CD8-positive, alpha-beta memory T cell (primary cell): ENCODE results near the gene CTDNEP1. TPM values are rescaled to one million over a fixed set of nuclear protein-coding genes. Genes with fewer than 3 reads are reported as not detected.
A peak's percentile ranks its signal among the peaks of the same experiment; 100 is the strongest.

Experiments
- CTCF ChIA-PET: fragments of 350-600 bp; sonication (Branson Sonifier 250); formaldehyde crosslinking; loops from one replicate; lab custom pipeline; 2021; ENCODE audit warnings: antibody characterized with exemption; lab: Charles Lee
- POLR2A ChIA-PET: fragments of 350-600 bp; sonication (Branson Sonifier 250); formaldehyde crosslinking; loops from one replicate; lab custom pipeline; 2021; ENCODE audit warnings: antibody characterized with exemption; lab: Charles Lee
- DNase-seq, 5 donors: peaks; one replicate each; pipeline versions ENCODE4 v3.0.0 to v3.0.0-alpha.2; 2020 to 2022; ENCODE audit warnings: mixed read lengths in 1 of 5
- H3K27ac ChIP-seq: one replicate; pipeline ENCODE4 v1.7.0; 2013; ENCODE audit warnings: low read depth, mild to moderate bottlenecking, low read length, moderate library complexity
- H3K27me3 ChIP-seq: 2 replicates; pipeline ENCODE4 v1.7.0; 2013; ENCODE audit warnings: low read length, mild to moderate bottlenecking; ENCODE audit not compliant: insufficient read depth, poor library complexity, severe bottlenecking
- H3K36me3 ChIP-seq: 2 replicates; pipeline ENCODE4 v1.7.0; 2013; ENCODE audit warnings: mild to moderate bottlenecking, low read length, moderate library complexity; ENCODE audit not compliant: insufficient read depth
- H3K4me1 ChIP-seq: 2 replicates; pipeline ENCODE4 v1.7.0; 2013; ENCODE audit warnings: mild to moderate bottlenecking, low read length, moderate library complexity; ENCODE audit not compliant: insufficient read depth
- H3K4me3 ChIP-seq: 2 replicates; pipeline ENCODE4 v1.7.0; 2013; ENCODE audit warnings: mild to moderate bottlenecking, low read length
- H3K9me3 ChIP-seq: 2 replicates; pipeline ENCODE4 v1.7.0; 2013; ENCODE audit warnings: mild to moderate bottlenecking, low read length
- H3K27ac Mint-ChIP-seq, 8 donors: one replicate each; pipeline ENCODE4 v1.8.0; 2020 to 2021; ENCODE audit warnings: mixed read lengths in 8 of 8, mild to moderate bottlenecking in 6 of 8, inconsistent platforms in 3 of 8, moderate library complexity in 3 of 8
- H3K27me3 Mint-ChIP-seq, 2 donors: one replicate each; pipeline ENCODE4 v1.8.0; 2020 to 2021; ENCODE audit warnings: mixed read lengths in 2 of 2, mild to moderate bottlenecking in 1 of 2, moderate library complexity in 1 of 2
- H3K36me3 Mint-ChIP-seq, 3 donors: one replicate each; pipeline ENCODE4 v1.8.0; 2020 to 2021; ENCODE audit warnings: mixed read lengths in 3 of 3, inconsistent platforms in 1 of 3, mild to moderate bottlenecking in 1 of 3
- H3K4me1 Mint-ChIP-seq, 3 donors: one replicate each; pipeline ENCODE4 v1.8.0; 2020 to 2021; ENCODE audit warnings: mixed read lengths in 3 of 3, inconsistent platforms in 1 of 3, mild to moderate bottlenecking in 1 of 3
- H3K4me3 Mint-ChIP-seq, 7 donors: one replicate each; pipeline ENCODE4 v1.8.0; 2020 to 2021; ENCODE audit warnings: mixed read lengths in 7 of 7, mild to moderate bottlenecking in 6 of 7, moderate library complexity in 4 of 7, inconsistent platforms in 2 of 7
- H3K9me3 Mint-ChIP-seq, 5 donors: one replicate each; pipeline ENCODE4 v1.8.0; 2020 to 2022; ENCODE audit warnings: mixed read lengths in 5 of 5, mild to moderate bottlenecking in 3 of 5, moderate library complexity in 2 of 5, inconsistent platforms in 1 of 5
- polyA plus RNA-seq: library from polyadenylated mRNA; unstranded; fragments of 300-500 nt; fragmentation: Illumina TruSeq; gene quantifications from one replicate; pipeline ENCODE4 v1.2.3, GENCODE V29; 2021
- total RNA-seq, 2 experiments: library from RNA; stranded (reverse); gene quantifications; one replicate each; pipeline ENCODE4 v1.2.3, GENCODE V29; 2021

Gene CTDNEP1
- total and polyA plus RNA-seq, 3 experiments from 2014 or later = 57.1 to 240 (median 224) TPM

DNA sequence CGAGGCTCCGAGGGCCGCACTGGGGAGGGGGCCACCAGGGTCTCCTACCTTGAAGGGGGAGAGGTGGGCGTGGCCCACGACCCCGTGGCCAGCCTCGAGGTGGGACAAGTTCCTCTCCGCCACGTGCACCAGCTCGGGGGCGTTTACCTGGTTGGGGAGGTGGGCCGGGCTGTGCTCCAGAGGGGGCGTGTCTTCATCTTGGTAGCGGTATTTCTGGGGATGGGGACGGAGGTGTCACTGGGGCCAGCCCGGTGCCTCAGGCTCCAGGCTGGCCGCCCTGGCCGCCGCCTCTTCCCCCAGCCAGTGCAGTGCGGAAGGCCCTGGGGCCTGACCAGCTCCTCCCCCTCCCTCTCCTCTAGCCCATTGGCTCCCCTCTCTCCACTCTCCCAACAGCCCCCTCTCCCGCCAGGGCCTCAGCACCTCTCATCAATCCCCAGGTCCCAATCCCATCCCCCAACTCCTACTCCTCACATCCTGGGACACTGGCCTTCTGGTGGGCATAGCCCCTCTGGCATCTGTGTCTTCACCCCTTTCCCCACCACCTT, 43.4 kb downstream of the CTDNEP1 start:
- Histone ChIP-seq H3K4me1 (peaks cover 20% of the 10 kb centered on the region), H3K36me3 (no peaks in the 10 kb centered on the region), H3K27me3 (no peaks in the 10 kb centered on the region), H3K9me3 (no peaks in the 10 kb centered on the region), H3K27ac (no peak overlapping the region), H3K4me3 (no peak overlapping the region)
- POLR2A ChIA-PET = no interaction called here
- Mint-ChIP-seq H3K27me3 (peaks cover 8 to 13% of the 10 kb centered on the region in 2 donors), H3K4me1 (peaks cover 30 to 33% (median 31%) of the 10 kb centered on the region in 3 donors), H3K27ac (peak overlapping the region in 5 of 8 donors; percentile 21 to 88 (median 55)), H3K9me3 (no peaks in the 10 kb centered on the region), H3K4me3 (peak overlapping the region in 1 of 7 donors; percentile 52), H3K36me3 (no peaks in the 10 kb centered on the region)
- CTCF ChIA-PET = no interaction called here
- DNase-seq = no peak

DNA sequence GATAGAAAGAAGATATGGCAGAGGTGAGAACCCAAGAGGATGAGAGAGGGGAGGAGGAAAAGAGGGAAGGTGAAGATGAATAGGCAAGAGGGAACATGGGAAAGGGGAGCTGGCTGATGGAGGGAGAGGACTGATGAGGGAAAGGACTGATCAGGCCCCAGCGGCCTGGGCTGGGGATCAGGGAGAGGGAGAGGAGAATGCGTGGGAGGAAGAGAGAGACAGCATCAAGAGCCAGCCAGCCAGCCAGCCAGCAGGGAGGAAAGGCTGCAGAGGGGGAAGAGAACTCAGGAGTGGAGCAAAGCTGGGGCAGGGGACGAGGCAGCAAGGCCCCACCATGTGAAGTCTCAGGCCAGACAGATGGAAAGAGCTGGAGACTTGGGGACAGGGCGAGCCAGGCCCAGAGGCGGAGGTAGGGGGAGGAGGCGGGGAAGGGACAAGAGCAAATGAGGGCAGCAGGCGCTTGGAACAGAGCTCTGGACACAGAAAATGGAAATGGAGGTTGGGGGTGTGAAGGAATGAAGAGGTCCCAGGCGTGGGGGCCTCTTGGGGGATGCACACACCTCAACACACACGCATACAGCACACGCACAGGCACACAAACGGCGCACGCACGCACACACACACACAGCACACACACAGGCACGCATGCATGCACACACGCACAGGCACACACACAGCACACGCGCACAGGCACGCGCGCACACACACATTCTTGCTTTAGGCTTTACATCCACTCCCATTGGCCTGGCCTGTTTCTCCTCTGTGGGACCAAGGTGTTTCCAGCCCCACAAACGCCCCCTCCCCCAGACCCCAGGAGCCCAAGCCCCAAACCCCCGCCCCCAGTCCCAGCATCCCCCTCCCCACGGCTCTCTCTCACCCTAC, 44.2 kb downstream of the CTDNEP1 start:
- peaks cover 8 to 13% of the 10 kb centered on the region in 2 donors for H3K27me3 Mint-ChIP-seq
- CTCF ChIA-PET = no interaction called here
- H3K27ac Mint-ChIP-seq = peak overlapping the region; percentile 23 to 99 (median 90)
- peaks cover 20% of the 10 kb centered on the region for H3K4me1 ChIP-seq
- H3K36me3 Mint-ChIP-seq = no peaks in the 10 kb centered on the region
- no peak overlapping the region for H3K4me3 ChIP-seq
- POLR2A ChIA-PET = no interaction called here
- H3K27me3 ChIP-seq = no peaks in the 10 kb centered on the region
- no peak for DNase-seq
- H3K9me3 Mint-ChIP-seq = no peaks in the 10 kb centered on the region
- no peaks in the 10 kb centered on the region for H3K9me3 ChIP-seq
- no peaks in the 10 kb centered on the region for H3K36me3 ChIP-seq
- no peak overlapping the region for H3K27ac ChIP-seq
- peaks cover 30 to 32% (median 31%) of the 10 kb centered on the region in 3 donors for H3K4me1 Mint-ChIP-seq
- H3K4me3 Mint-ChIP-seq = peak overlapping the region in 1 of 7 donors; percentile 41

DNA sequence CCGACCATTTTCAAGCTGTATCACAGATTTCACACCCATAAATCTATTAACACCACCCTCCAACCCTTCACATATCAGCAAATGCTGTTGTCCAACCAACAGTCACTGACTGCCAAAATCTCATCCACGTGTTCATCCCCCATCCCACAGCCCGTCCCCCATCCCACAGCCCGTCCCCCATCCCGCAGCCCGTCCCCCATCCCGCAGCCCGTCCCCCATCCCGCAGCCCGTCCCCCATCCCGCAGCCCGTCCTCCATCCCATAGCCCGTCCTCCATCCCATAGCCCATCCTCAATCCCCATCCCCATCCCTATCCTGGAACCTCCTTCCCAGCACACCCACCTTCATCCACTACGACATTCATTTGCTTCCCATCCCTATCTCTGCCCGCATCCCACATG, 46.0 kb downstream of the CTDNEP1 start:
- Mint-ChIP-seq H3K4me1 (peaks cover 28 to 31% (median 30%) of the 10 kb centered on the region in 3 donors), H3K27ac (peak overlapping the region; percentile 94 to 100 (median 99)), H3K36me3 (no peaks in the 10 kb centered on the region), H3K9me3 (no peaks in the 10 kb centered on the region), H3K27me3 (peaks cover 7 to 8% of the 10 kb centered on the region in 2 donors), H3K4me3 (peak overlapping the region; percentile 67 to 95 (median 86))
- H3K9me3 ChIP-seq = no peaks in the 10 kb centered on the region
- no peaks in the 10 kb centered on the region for H3K36me3 ChIP-seq
- no peaks in the 10 kb centered on the region for H3K27me3 ChIP-seq
- ChIA-PET CTCF (no interaction called here), POLR2A (no interaction called here)
- H3K4me1 ChIP-seq = peaks cover 20% of the 10 kb centered on the region
- peak overlapping the region; percentile 82 for H3K27ac ChIP-seq
- peak overlapping the region; percentile 62 for H3K4me3 ChIP-seq
- no peak for DNase-seq

DNA sequence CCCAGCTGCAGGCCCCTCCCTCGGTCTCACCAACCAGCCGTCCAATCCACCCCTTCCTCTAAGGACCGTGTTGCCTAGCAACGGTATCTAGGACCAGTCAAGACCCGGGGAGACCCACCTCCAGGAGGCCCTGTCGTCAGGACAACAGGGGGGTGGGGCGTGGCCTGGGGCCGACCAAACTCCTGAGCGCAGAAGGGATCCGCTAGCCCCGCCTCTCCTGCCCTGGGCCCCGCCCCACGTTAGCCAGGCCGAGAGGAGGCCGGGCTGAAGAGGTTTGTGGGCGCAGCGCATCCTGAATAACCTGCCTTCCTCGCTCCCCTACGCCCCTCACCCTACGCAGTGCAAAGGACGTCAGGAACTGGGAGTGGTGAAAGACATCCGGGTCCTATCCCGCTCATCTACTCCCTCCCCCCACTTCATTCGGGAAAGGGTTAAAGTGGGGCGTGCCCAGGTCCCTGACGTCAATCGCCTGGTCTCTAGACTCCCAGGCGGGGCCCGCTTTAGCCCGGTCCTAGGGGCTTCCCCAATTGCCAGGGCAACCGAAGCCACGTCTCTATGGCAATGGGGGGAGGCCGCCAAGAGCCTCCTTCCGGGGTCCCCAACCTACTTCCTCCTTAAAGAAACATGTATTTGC, 46.6 kb downstream of the CTDNEP1 start:
- ChIA-PET CTCF (interaction anchor here (1.0 kb wide), 1 partner anchor 27 kb away, joined by 3 read pairs; no protein-coding TSS in a partner anchor), POLR2A (interaction anchor here (0.8 to 1.5 kb wide), 2 partner anchors 15 to 16 kb away, joined by 3 to 8 read pairs; partner anchors contain the start of genes ACADVL and DLG4)
- H3K27me3 Mint-ChIP-seq = peaks cover under 1 to 5% of the 10 kb centered on the region in 2 donors
- H3K4me3 ChIP-seq = peak overlapping the region; percentile 62
- peak overlapping the region; percentile 67 to 95 (median 86) for H3K4me3 Mint-ChIP-seq
- peak overlapping the region; percentile 94 to 100 (median 99) for H3K27ac Mint-ChIP-seq
- no peaks in the 10 kb centered on the region for H3K36me3 Mint-ChIP-seq
- peaks cover 27 to 31% (median 28%) of the 10 kb centered on the region in 3 donors for H3K4me1 Mint-ChIP-seq
- H3K36me3 ChIP-seq = no peaks in the 10 kb centered on the region
- H3K27me3 ChIP-seq = no peaks in the 10 kb centered on the region
- no peaks in the 10 kb centered on the region for H3K9me3 ChIP-seq
- H3K4me1 ChIP-seq = peaks cover 20% of the 10 kb centered on the region
- peak; percentile 95 to 99 (median 97) for DNase-seq
- H3K9me3 Mint-ChIP-seq = no peaks in the 10 kb centered on the region
- H3K27ac ChIP-seq = peak overlapping the region; percentile 82

DNA sequence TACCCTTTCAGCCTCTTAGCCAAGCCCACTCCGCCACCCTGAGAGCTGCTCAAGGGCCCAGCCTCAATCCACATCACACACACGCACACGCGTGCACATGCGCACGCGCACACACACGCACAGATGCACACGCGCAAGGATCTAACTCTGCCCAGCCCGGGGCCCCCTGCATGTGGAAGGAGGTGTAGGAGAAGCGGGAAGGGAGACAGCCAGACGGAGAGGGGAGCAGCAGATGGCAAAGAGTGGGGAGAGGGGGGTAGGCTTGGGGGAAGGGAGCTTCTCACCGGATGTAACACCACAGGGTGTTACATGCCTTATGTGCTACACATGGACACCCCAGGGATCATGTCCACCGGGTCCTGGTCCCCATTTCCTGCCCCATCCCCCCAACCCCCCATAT, 47.2 kb downstream of the CTDNEP1 start:
- peaks cover 0 to 4% of the 10 kb centered on the region in 2 donors for H3K27me3 Mint-ChIP-seq
- Histone ChIP-seq H3K27me3 (no peaks in the 10 kb centered on the region), H3K36me3 (no peaks in the 10 kb centered on the region), H3K27ac (peak overlapping the region; percentile 82), H3K4me1 (peaks cover 20% of the 10 kb centered on the region), H3K4me3 (peak overlapping the region; percentile 62), H3K9me3 (no peaks in the 10 kb centered on the region)
- peak overlapping the region; percentile 67 to 95 (median 86) for H3K4me3 Mint-ChIP-seq
- DNase-seq = no peak
- POLR2A ChIA-PET = interaction anchor here (0.8 to 1.5 kb wide), 2 partner anchors 15 to 16 kb away, joined by 3 to 8 read pairs; partner anchors contain the start of genes ACADVL and DLG4
- CTCF ChIA-PET = interaction anchor here (1.0 to 1.6 kb wide), 2 partner anchors 10 to 27 kb away, joined by 3 to 4 read pairs; no protein-coding TSS in a partner anchor
- peak overlapping the region; percentile 94 to 100 (median 99) for H3K27ac Mint-ChIP-seq
- H3K36me3 Mint-ChIP-seq = no peaks in the 10 kb centered on the region
- H3K4me1 Mint-ChIP-seq = peaks cover 27 to 31% (median 28%) of the 10 kb centered on the region in 3 donors
- H3K9me3 Mint-ChIP-seq = no peaks in the 10 kb centered on the region

DNA sequence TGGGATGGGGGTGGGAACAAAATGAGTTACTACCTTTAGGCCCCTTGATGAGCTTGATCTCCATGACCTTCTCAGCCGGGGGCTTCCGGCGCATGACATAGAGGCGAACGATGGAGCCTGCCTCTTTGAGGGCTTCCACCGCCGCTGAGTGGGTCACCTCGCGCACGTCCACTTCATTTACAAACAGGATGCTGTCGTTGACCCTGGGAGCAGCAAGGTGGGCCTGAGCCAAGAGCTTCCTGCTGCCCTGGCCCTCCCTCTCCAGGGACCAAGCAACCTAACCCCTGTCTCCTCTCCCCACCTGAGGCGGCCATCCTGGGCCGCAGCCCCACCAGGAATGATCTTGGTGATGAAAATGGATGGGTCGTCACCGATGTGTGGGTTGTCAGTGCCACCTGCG, 48.1 kb downstream of the CTDNEP1 start:
- H3K36me3 Mint-ChIP-seq = no peaks in the 10 kb centered on the region
- POLR2A ChIA-PET = interaction anchor here (0.6 kb wide), 1 partner anchor 197 kb away, joined by 3 read pairs; no protein-coding TSS in a partner anchor

DNA sequence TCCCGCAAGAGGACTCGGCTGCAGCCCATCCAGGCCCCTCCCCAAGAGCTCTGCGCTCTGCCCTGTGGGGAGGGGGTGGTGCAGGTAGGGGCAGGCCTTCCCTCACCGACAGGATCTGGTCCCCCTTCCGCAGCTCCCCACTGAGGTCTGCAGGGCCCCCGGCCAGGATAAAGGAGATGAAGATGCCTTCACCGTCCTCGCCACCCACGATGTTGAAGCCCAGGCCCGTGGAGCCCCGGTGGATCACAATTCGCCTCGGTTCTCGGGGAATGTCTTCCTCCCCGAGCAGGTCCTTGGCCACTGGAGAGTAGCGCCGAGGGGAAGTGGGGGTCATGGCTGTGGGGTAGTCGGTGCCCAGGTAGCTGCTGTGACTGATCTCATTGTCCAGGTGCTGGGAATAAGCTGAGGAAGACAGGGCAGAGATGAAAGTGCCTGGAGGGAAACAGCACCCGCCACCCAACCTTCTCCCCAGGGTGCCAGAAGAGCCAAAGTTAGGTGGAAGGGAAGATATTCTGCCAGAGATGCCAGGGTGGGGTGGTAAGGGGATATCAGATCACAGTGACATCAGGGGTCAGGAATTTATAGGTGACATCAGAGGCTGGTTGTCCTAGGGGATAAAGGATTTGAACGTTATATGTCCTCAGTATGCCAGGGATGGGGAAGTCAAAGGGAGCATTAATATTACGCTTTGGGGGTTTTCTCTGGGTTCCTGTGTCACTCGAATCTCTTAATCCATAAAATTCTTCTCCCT, 54.7 kb downstream of the CTDNEP1 start:
- Mint-ChIP-seq H3K9me3 (no peaks in the 10 kb centered on the region), H3K36me3 (peaks cover 0 to 6% (median 0%) of the 10 kb centered on the region in 3 donors), H3K4me1 (no peaks in the 10 kb centered on the region), H3K27me3 (peaks cover 0 to 2% of the 10 kb centered on the region in 2 donors), H3K4me3 (peak overlapping the region in 1 of 7 donors; percentile 34), H3K27ac (peak overlapping the region in 1 of 8 donors; percentile 78)
- no peak overlapping the region for H3K4me3 ChIP-seq
- no peaks in the 10 kb centered on the region for H3K36me3 ChIP-seq
- CTCF ChIA-PET = no interaction called here
- no peaks in the 10 kb centered on the region for H3K4me1 ChIP-seq
- H3K27me3 ChIP-seq = no peaks in the 10 kb centered on the region
- H3K27ac ChIP-seq = no peak overlapping the region
- POLR2A ChIA-PET = no interaction called here
- H3K9me3 ChIP-seq = no peaks in the 10 kb centered on the region
- DNase-seq = no peak

More for the DNA sequence above, 48.1 kb downstream of the CTDNEP1 start:
- Histone ChIP-seq H3K4me1 (peaks cover 20% of the 10 kb centered on the region), H3K27ac (no peak overlapping the region), H3K9me3 (no peaks in the 10 kb centered on the region), H3K27me3 (no peaks in the 10 kb centered on the region), H3K4me3 (no peak overlapping the region), H3K36me3 (no peaks in the 10 kb centered on the region)
- H3K9me3 Mint-ChIP-seq = no peaks in the 10 kb centered on the region
- H3K4me3 Mint-ChIP-seq = peak overlapping the region in 6 of 7 donors; percentile 19 to 84 (median 28)
- H3K4me1 Mint-ChIP-seq = peaks cover 27 to 31% (median 28%) of the 10 kb centered on the region in 3 donors
- CTCF ChIA-PET = interaction anchor here (1.0 to 1.6 kb wide), 2 partner anchors 11 to 26 kb away, joined by 4 read pairs; no protein-coding TSS in a partner anchor
- DNase-seq = no peak
- peaks cover 0 to 4% of the 10 kb centered on the region in 2 donors for H3K27me3 Mint-ChIP-seq
- H3K27ac Mint-ChIP-seq = peak overlapping the region; percentile 73 to 100 (median 99)
